ENCODE results near the gene WDR26.
"Not testable (repeated sequence)": the region's sequence is repeated elsewhere in the genome, so short reads cannot be mapped to it uniquely, and the experiment has no call there.

The WDR26 gene

GRCh38 chr1:224433701-224434672 is 610 bp downstream of the WDR26 start:
- DNase-seq (ENCODE audit: low read depth in 2 of 2) = peak; percentile 12 to 15

- DNase-seq (ENCODE audit: low read depth in 2 of 2) = no peak
These were observed 1.4 kb downstream of the WDR26 start for GRCh38 chr1:224433041-224433691.

GRCh38 chr1:224432672-224433040 is 1.9 kb downstream of the WDR26 start:
- no peak for DNase-seq (ENCODE audit: low read depth in 2 of 2)

GRCh38 chr1:224432146-224432545 is 2.5 kb downstream of the WDR26 start:
- no peak for DNase-seq (ENCODE audit: low read depth in 2 of 2)

- DNase-seq (ENCODE audit: low read depth in 2 of 2) = no peak
These were observed 2.9 kb downstream of the WDR26 start for GRCh38 chr1:224431726-224432125.

- DNase-seq (ENCODE audit: low read depth in 2 of 2) = peak in 1 of 2 donors; percentile 4
These were observed 4.0 kb downstream of the WDR26 start for GRCh38 chr1:224430511-224431113.

- no peak for DNase-seq (ENCODE audit: low read depth in 2 of 2)
These were observed 4.8 kb downstream of the WDR26 start for GRCh38 chr1:224429616-224430326.

- DNase-seq (ENCODE audit: low read depth in 2 of 2) = not testable (repeated sequence)
These were observed 5.9 kb downstream of the WDR26 start for GRCh38 chr1:224428713-224429112.

- no peak for DNase-seq (ENCODE audit: low read depth in 2 of 2)
These were observed 7.3 kb downstream of the WDR26 start for GRCh38 chr1:224427346-224427745.

GRCh38 chr1:224426869-224427268 is 7.7 kb downstream of the WDR26 start:
- DNase-seq (ENCODE audit: low read depth in 2 of 2) = not testable (repeated sequence)

GRCh38 chr1:224425279-224425884 is 9.2 kb downstream of the WDR26 start:
- no peak for DNase-seq (ENCODE audit: low read depth in 2 of 2)

GRCh38 chr1:224420106-224420505 is 14.5 kb downstream of the WDR26 start:
- no peak for DNase-seq (ENCODE audit: low read depth in 2 of 2)

GRCh38 chr1:224411766-224412165 is 22.8 kb downstream of the WDR26 start:
- DNase-seq (ENCODE audit: low read depth in 2 of 2) = no peak

- DNase-seq (ENCODE audit: low read depth in 2 of 2) = no peak
These were observed 26.4 kb downstream of the WDR26 start for GRCh38 chr1:224408294-224408590.

- DNase-seq (ENCODE audit: low read depth in 2 of 2) = no peak
These were observed 26.9 kb downstream of the WDR26 start for GRCh38 chr1:224407571-224408293.

- DNase-seq (ENCODE audit: low read depth in 2 of 2) = no peak
These were observed 28.4 kb downstream of the WDR26 start for GRCh38 chr1:224406216-224406615.

GRCh38 chr1:224405604-224405970 is 29.0 kb downstream of the WDR26 start:
- DNase-seq (ENCODE audit: low read depth in 2 of 2) = no peak

- no peak for DNase-seq (ENCODE audit: low read depth in 2 of 2)
These were observed 29.5 kb downstream of the WDR26 start for GRCh38 chr1:224404916-224405603.

GRCh38 chr1:224402472-224403036 is 32.0 kb downstream of the WDR26 start:
- no peak for DNase-seq (ENCODE audit: low read depth in 2 of 2)

GRCh38 chr1:224399887-224400286 is 34.7 kb downstream of the WDR26 start:
- no peak for DNase-seq (ENCODE audit: low read depth in 2 of 2)

Data from stimulated activated CD4-positive, alpha-beta T cell treated with anti-CD3 and anti-CD28 coated beads, Interleukin-4, amount 100 ng/mL, for 48 hours (primary cell).